Measurements from ENCODE around the gene LRRC32.
"Not testable (repeated sequence)": the region's sequence is repeated elsewhere in the genome, so short reads cannot be mapped to it uniquely, and the experiment has no call there.

The LRRC32 gene

DNA sequence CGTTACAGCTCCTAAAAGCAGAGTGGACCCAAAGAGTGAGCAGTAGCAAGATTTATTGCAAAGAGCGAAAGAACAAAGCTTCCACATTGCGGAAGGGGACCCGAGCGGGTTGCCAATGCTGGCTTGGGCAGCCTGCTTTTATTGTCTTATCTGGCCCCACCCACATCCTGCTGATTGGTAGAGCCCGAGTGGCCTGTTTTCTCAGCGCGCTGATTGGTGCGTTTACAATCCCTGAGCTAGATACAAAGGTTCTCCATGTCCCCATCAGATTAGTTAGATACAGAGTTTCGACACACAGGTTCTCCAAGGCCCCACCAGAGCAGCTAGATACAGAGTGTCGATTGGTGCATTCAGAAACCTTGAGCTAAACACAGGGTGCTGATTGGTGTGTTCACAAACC is 62.3 kb downstream of the LRRC32 start:
- DNase-seq; H2BK15ac ChIP-seq (ENCODE audit: low read depth, poor library complexity, severe bottlenecking): not testable (repeated sequence)

More for the DNA sequence above, 62.3 kb downstream of the LRRC32 start:
- H2BK12ac ChIP-seq (ENCODE audit: low read length in 2 of 2); H3K14ac ChIP-seq (ENCODE audit: low read length in 2 of 2); H3K36me3 ChIP-seq (ENCODE audit: control insufficient read depth in 1 of 2, insufficient read depth in 2 of 2, low read depth in 1 of 2, low read length in 2 of 2); H4K91ac ChIP-seq (ENCODE audit: low read length); H3K79me1 ChIP-seq (replicated peaks; ENCODE audit: low read length, poor library complexity, severe bottlenecking); H3K4ac ChIP-seq (ENCODE audit: low read depth in 1 of 2, low read length in 2 of 2); H3K4me3 ChIP-seq (ENCODE audit: insufficient read depth in 1 of 2, low read depth in 1 of 2, low read length in 2 of 2); H2BK120ac ChIP-seq (ENCODE audit: low read depth, low read length); H3K27ac ChIP-seq (ENCODE audit: low read length, poor library complexity, severe bottlenecking); H3K18ac ChIP-seq (ENCODE audit: low read depth in 1 of 2, low read length in 2 of 2); H4K8ac ChIP-seq (ENCODE audit: low read length); H2AK5ac ChIP-seq (ENCODE audit: low read length, severe bottlenecking); H3K9me3 ChIP-seq (ENCODE audit: control insufficient read depth, low read length); H2BK5ac ChIP-seq (ENCODE audit: low read depth, low read length, poor library complexity, severe bottlenecking); H2AFZ ChIP-seq (ENCODE audit: low read depth, low read length); H3K9ac ChIP-seq (ENCODE audit: low read length); H3K4me2 ChIP-seq (ENCODE audit: low read length, poor library complexity, severe bottlenecking); H3K27me3 ChIP-seq (ENCODE audit: control insufficient read depth in 1 of 2, insufficient read depth in 1 of 2, low read length in 2 of 2); H3K23ac ChIP-seq (ENCODE audit: low read length in 2 of 2): not testable (repeated sequence)
- 98% methylated on average over 11 of the region's 11 CpGs for WGBS
- H3K4me1 ChIP-seq (ENCODE audit: control insufficient read depth, insufficient read depth, low read depth, low read length): peaks cover 16% of the 10 kb centered on the region

All from mesenchymal stem cell (in vitro differentiated cells and primary cell).